Posterior vena cava (tissue), 2 donors: Measurements from ENCODE around the gene RHOB. TPM values are rescaled to one million over a fixed set of nuclear protein-coding genes. Genes with fewer than 3 reads are reported as not detected.

Experiments
- DNase-seq: peaks from one replicate; pipeline ENCODE4 v3.0.0-alpha.2; 2020; ENCODE audit warnings: low spot score
- intact Hi-C, 2 donors: fragments of 100-400 bp; cut with DNase I; formaldehyde crosslinking; loops; one replicate each; pipeline versions ENCODE4 v1.14.1 to v1.14.2; 2022 to 2023
- total RNA-seq, 2 donors: library from RNA; stranded (reverse); fragmentation: NEBNext Ultra II Directional; extraction: Animal tissue kit (Norgen Biotek cat#: 25700); gene quantifications; one replicate each; pipeline ENCODE4 v1.2.1, GENCODE V29; 2021
- donor health status: DM: yes; HTN: yes; CAD: no.
- donor health status: DM: yes; HTN: yes; CAD: no.

Gene RHOB
- total RNA-seq, 2 donors from 2014 or later: 742 to 1,258 TPM

GRCh38 chr2:20468549-20469500, 22.0 kb downstream of the RHOB start:
- intact Hi-C loops: no loop called here
- DNase-seq: no peak

- no peak for DNase-seq
- intact Hi-C loops: no loop called here
These were observed 22.7 kb downstream of the RHOB start for GRCh38 chr2:20469595-20469994.

DNA sequence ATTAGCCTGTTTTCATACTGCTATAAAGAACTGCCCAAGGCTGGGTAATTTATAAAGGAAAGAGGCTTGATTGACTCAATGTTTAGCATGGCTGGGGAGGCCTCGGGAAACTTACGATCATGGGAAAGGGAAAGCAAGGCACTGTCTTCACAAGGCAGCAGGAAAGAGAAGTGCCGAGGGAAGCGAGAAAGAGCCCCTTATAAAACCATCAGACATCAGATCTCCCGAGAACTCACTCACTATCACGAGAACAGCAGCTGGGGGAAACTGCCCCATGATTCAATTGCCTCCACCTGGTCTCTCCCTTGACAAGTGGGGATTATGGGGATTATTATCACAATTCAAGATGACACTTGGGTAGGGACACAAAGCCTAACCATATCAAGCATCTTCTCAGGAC, 23.3 kb downstream of the RHOB start:
- no peak for DNase-seq
- intact Hi-C loops: no loop called here

GRCh38 chr2:20471148-20471547, 24.3 kb downstream of the RHOB start:
- intact Hi-C loops: no loop called here

DNA sequence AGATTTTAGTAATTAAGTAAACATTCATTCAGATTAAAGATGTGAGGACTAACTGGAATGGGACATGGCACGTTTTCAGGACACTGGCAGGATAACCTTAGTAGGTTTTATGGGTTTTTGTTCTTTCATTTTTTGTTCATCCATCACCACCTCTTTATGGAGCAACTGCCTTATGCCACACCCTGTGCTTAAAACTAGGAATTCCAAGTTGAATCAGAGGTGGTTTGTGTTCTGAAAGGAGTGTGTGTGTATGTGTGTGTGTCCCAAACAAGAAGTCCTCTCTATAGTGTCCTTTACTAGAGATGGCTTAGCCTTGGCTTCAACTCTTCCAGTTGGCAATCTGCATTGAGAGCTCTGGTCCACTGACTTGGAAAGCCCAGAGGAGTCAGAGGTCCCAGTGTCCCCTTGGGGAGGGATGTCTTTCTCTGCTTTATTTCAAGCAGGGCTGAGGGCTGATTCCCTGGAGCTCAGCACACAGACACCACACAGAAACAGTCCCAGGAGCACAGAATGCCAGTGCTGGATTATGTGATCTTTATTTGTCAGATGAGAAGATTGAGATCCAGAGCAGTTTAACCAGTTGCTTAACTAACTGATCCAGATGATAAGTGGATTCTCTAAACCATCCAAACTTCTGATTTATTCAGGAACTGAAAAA, 25.2 kb downstream of the RHOB start:
- DNase-seq: no peak

More at GRCh38 chr2:20471148-20471547, 24.3 kb downstream of the RHOB start:
- DNase-seq: no peak

GRCh38 chr2:20472569-20472968, 25.7 kb downstream of the RHOB start:
- DNase-seq: no peak
- intact Hi-C loops: no loop called here

More for the DNA sequence above, 25.2 kb downstream of the RHOB start:
- intact Hi-C loops: no loop called here

DNA sequence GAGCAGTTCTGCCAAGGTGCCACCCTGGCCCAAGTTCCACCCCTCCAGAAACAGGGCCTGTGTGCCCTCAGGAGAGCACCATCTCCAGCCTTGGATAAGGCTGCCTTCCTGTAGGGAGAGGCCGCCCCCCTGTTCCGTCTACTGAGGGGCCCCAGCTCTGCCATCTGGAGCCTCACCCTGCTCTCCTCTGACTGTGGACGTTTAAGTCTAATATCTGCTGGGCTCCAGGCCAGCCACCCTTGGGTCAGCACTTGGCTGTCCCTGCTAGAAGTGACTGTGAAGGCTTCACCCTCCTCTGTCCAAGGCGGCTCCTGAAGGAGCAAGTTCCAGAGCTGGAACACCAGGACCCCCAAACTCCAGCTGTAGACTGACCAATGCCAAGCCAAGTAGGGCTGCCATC, 26.3 kb downstream of the RHOB start:
- intact Hi-C loops: no loop called here
- no peak for DNase-seq

DNA sequence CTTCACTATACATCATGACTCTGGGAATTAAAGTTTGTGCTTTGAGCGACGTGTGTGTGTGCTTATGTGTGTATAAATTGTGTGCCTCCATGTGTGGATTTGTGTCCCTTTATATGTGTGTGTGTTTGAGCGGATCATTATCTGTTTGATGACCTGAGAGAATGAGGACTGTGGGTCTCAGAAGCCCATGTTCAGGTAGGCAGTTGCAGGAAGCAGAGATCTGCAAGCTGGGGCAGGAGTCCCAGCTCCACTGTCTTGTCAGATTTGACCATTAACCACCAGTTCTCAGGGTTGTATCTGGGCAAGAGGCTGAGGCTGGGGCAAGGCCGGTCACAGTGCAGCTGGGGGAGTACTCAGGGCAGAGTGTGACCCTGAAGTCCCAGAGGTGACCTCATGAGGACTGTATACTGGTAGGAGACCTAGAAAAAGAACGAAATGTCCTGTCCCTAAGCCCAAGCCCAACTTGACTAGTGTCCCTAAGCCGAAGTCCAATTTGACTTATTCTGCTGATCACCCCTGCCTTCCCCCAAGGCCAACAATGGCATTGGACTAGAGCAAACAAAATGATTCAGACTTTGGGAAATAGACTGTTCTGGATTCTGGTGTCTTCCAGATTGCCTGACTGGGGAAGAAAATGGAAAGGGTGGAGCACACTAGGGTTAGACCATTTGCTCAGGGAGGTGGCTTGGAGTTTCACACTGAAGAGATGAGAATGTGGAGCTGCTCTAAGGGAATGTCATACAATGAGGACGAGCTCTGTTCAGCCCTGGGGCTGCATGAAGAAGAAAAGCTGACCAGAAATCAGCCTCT, 28.1 kb downstream of the RHOB start:
- DNase-seq: no peak
- intact Hi-C loops: no loop called here

GRCh38 chr2:20475567-20475952, 28.7 kb downstream of the RHOB start:
- no peak for DNase-seq
- intact Hi-C loops: no loop called here

GRCh38 chr2:20476481-20476880, 29.6 kb downstream of the RHOB start:
- intact Hi-C loops: no loop called here

DNA sequence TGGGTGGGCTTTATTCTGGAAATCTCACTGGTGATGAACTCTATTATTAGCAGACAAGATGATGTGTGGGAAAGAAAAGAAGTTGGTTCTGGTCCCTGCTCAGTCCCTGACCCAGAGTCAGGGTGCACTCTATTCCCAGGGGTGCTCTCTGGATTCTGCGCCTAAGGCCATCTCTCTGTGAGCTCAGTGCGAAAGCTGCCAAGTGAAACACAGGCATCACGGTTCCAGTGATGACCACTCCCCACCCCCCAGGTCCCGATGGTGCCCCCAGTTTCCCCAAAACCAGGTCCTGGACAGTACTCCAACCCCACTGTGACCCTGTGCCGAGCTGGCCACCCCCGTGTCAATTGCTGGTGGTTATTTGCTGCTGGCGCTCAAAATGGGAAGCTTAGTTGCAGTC, 30.1 kb downstream of the RHOB start:
- intact Hi-C loops: no loop called here
- no peak for DNase-seq

More at GRCh38 chr2:20476481-20476880, 29.6 kb downstream of the RHOB start:
- DNase-seq: no peak

DNA sequence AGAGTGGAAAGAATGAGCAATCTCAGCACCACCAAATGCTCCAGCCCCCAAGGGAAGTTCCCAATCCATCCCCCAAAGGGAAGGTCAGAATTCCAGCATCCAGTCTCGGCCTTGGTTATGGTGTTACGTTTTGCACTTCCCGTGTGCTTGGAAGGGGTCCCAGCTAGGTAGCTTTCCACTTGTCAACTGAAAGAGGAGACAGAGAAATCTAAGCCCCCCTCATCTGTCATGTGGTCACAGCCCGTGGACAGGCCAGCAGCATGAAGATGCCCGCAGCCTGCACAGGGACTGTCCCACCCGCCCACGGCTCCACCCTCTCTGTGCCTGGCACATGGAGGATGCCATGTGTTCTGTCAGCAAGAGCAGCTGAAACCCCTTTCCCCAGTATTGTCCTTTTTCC, 32.1 kb downstream of the RHOB start:
- intact Hi-C loops: no loop called here
- no peak for DNase-seq

GRCh38 chr2:20479835-20480234, 33.0 kb downstream of the RHOB start:
- DNase-seq: no peak
- intact Hi-C loops: no loop called here

- DNase-seq: no peak
- intact Hi-C loops: no loop called here
These were observed 34.0 kb downstream of the RHOB start for GRCh38 chr2:20480913-20481312.

GRCh38 chr2:20481798-20482405, 35.0 kb downstream of the RHOB start:
- DNase-seq: no peak
- intact Hi-C loops: no loop called here

- intact Hi-C loops: no loop called here
These were observed 35.9 kb downstream of the RHOB start for GRCh38 chr2:20482725-20483124.

GRCh38 chr2:20483194-20483895, 36.5 kb downstream of the RHOB start:
- intact Hi-C loops: no loop called here
- peak; percentile 93 for DNase-seq

More at GRCh38 chr2:20482725-20483124, 35.9 kb downstream of the RHOB start:
- DNase-seq: no peak

- intact Hi-C loops: no loop called here
- no peak for DNase-seq
These were observed 37.3 kb downstream of the RHOB start for GRCh38 chr2:20484034-20484617.
